GM23338 (cell line): Measurements from ENCODE around the gene LRIG1. TPM values are rescaled to one million over a fixed set of nuclear protein-coding genes. Genes with fewer than 3 reads are reported as not detected.

Source experiments
- ATAC-seq: fragments of 200-7000 bp; cut with Tn5 transposase; 3 replicates; pipeline ENCODE4 v1.9.1; 2020
- DNase-seq: peaks from one replicate; pipeline ENCODE4 v3.0.0-alpha.2; 2015; ENCODE audit warnings: low spot score
- H2AFZ ChIP-seq: fragments of 200-600 bp; sonication (generic); 2 replicates; pipeline ENCODE4 v1.8.0; 2016; ENCODE audit warnings: antibody characterized with exemption, mild to moderate bottlenecking, moderate library complexity
- H3F3A ChIP-seq: fragments of 200-600 bp; sonication (generic); replicated peaks from 2 replicates; pipeline ENCODE4 v1.8.0; 2017; ENCODE audit warnings: antibody characterized with exemption, mixed run types, low read depth
- H3K27ac ChIP-seq: fragments of 200-600 bp; sonication (generic); 2 replicates; pipeline ENCODE4 v1.6.1; 2016; ENCODE audit warnings: low read depth
- H3K27me3 ChIP-seq: fragments of 200-600 bp; sonication (generic); 2 replicates; pipeline ENCODE4 v1.8.0; 2016; ENCODE audit warnings: mild to moderate bottlenecking, mixed run types, moderate library complexity; ENCODE audit not compliant: insufficient read depth
- H3K36me3 ChIP-seq: fragments of 200-600 bp; sonication (generic); 2 replicates; pipeline ENCODE4 v1.8.0; 2016; ENCODE audit warnings: mild to moderate bottlenecking; ENCODE audit not compliant: insufficient read depth
- H3K4me1 ChIP-seq: fragments of 200-600 bp; sonication (generic); 2 replicates; pipeline ENCODE4 v1.8.0; 2016; ENCODE audit warnings: mild to moderate bottlenecking, moderate library complexity; ENCODE audit not compliant: insufficient read depth
- H3K4me2 ChIP-seq: fragments of 200-600 bp; sonication (generic); 2 replicates; pipeline ENCODE4 v1.7.1; 2017; ENCODE audit warnings: mixed run types
- H3K4me3 ChIP-seq: fragments of 200-600 bp; sonication (generic); 2 replicates; pipeline ENCODE4 v1.6.1; 2016; ENCODE audit warnings: mixed run types
- H3K79me2 ChIP-seq: fragments of 200-600 bp; sonication (generic); replicated peaks from 2 replicates; pipeline ENCODE4 v1.8.0; 2017; ENCODE audit warnings: mild to moderate bottlenecking; ENCODE audit not compliant: insufficient read depth
- H3K9me2 ChIP-seq: fragments of 200-600 bp; sonication (generic); 2 replicates; pipeline ENCODE4 v1.8.0; 2017; ENCODE audit not compliant: insufficient read depth
- H4K20me1 ChIP-seq: fragments of 200-600 bp; sonication (generic); replicated peaks from 2 replicates; pipeline ENCODE4 v1.8.0; 2017; ENCODE audit warnings: mild to moderate bottlenecking; ENCODE audit not compliant: insufficient read depth
- H3K27ac Mint-ChIP-seq: 2 replicates; pipeline ENCODE4 v1.8.0; 2020; ENCODE audit warnings: inconsistent platforms, mild to moderate bottlenecking, moderate library complexity, mixed read lengths
- H3K27me3 Mint-ChIP-seq: 3 replicates; pipeline ENCODE4 v1.8.0; 2022; ENCODE audit warnings: low read depth, mild to moderate bottlenecking, moderate library complexity, mixed read lengths, inconsistent platforms; ENCODE audit not compliant: insufficient read depth, poor library complexity
- H3K36me3 Mint-ChIP-seq: 3 replicates; pipeline ENCODE4 v1.8.0; 2021; ENCODE audit warnings: low read depth, mild to moderate bottlenecking, inconsistent platforms, moderate library complexity, mixed read lengths
- H3K4me1 Mint-ChIP-seq: 3 replicates; pipeline ENCODE4 v1.8.0; 2020; ENCODE audit warnings: mild to moderate bottlenecking, inconsistent platforms, mixed read lengths
- H3K4me3 Mint-ChIP-seq: 3 replicates; pipeline ENCODE4 v1.8.0; 2021; ENCODE audit warnings: moderate library complexity, mild to moderate bottlenecking, inconsistent platforms, mixed read lengths
- H3K9me3 Mint-ChIP-seq: 3 replicates; pipeline ENCODE4 v1.8.0; 2020; ENCODE audit warnings: moderate library complexity, mild to moderate bottlenecking, inconsistent platforms, mixed read lengths
- CREB1 ChIP-seq: fragments of 250-450 bp; sonication (Bioruptor Pico); IDR thresholded peaks from 2 replicates; pipeline ENCODE4 v1.5.0; 2020; ENCODE audit warnings: low read depth, mild to moderate bottlenecking, moderate library complexity
- CTCF ChIP-seq, 2 experiments: fragments of 200-600 bp in 1 of 2; sonication (generic) in 1 of 2; conservative IDR thresholded peaks; 2 replicates each; pipeline versions ENCODE4 v1.5.1 to v1.6.1; 2016 to 2017; ENCODE audit warnings: antibody characterized with exemption in 2 of 2, low read depth in 2 of 2, mild to moderate bottlenecking in 2 of 2, moderate library complexity in 1 of 2
- EZH2phosphoT487 ChIP-seq: fragments of 200-600 bp; sonication (generic); IDR thresholded peaks from one replicate; pipeline ENCODE4 v1.8.1; 2018; ENCODE audit warnings: antibody characterized with exemption; ENCODE audit not compliant: unreplicated experiment
- NANOG ChIP-seq: IDR thresholded peaks from 2 replicates; pipeline ENCODE4 v1.6.1; 2016; ENCODE audit warnings: antibody characterized with exemption, borderline replicate concordance
- ZNF331 ChIP-seq: fragments of 250-450 bp; sonication (Bioruptor Pico); IDR thresholded peaks from 2 replicates; pipeline ENCODE4 v1.5.0; 2020; ENCODE audit warnings: low read depth, mild to moderate bottlenecking, moderate library complexity
- polyA plus RNA-seq: library from polyadenylated mRNA; unstranded; fragments of >200 nt; fragmentation: Nextera tagmentation; extraction: Ambion mirVana; gene quantifications from 2 replicates; pipeline ENCODE4 v1.2.1, GENCODE V29; 2016
- total RNA-seq: library from RNA; depleted of rRNA; stranded (reverse); fragments of >200 nt; shearing (Covaris generic); gene quantifications from 2 replicates; pipeline ENCODE4 v1.2.3, GENCODE V29; 2014
- TF ChIP-seq, protein P1 (sequence below): IDR thresholded peaks from one replicate; pipeline ENCODE4 v1.6.1; 2018; ENCODE audit warnings: antibody characterized with exemption; ENCODE audit not compliant: unreplicated experiment
- TF ChIP-seq, protein P2 (sequence below): IDR thresholded peaks from 2 replicates; pipeline ENCODE4 v1.6.1; 2016; ENCODE audit warnings: antibody characterized with exemption

LRIG1 gene
- total and polyA plus RNA-seq, 2 experiments from 2014 or later: 40.0 to 134 TPM

- TF ChIP-seq, protein P1, sequence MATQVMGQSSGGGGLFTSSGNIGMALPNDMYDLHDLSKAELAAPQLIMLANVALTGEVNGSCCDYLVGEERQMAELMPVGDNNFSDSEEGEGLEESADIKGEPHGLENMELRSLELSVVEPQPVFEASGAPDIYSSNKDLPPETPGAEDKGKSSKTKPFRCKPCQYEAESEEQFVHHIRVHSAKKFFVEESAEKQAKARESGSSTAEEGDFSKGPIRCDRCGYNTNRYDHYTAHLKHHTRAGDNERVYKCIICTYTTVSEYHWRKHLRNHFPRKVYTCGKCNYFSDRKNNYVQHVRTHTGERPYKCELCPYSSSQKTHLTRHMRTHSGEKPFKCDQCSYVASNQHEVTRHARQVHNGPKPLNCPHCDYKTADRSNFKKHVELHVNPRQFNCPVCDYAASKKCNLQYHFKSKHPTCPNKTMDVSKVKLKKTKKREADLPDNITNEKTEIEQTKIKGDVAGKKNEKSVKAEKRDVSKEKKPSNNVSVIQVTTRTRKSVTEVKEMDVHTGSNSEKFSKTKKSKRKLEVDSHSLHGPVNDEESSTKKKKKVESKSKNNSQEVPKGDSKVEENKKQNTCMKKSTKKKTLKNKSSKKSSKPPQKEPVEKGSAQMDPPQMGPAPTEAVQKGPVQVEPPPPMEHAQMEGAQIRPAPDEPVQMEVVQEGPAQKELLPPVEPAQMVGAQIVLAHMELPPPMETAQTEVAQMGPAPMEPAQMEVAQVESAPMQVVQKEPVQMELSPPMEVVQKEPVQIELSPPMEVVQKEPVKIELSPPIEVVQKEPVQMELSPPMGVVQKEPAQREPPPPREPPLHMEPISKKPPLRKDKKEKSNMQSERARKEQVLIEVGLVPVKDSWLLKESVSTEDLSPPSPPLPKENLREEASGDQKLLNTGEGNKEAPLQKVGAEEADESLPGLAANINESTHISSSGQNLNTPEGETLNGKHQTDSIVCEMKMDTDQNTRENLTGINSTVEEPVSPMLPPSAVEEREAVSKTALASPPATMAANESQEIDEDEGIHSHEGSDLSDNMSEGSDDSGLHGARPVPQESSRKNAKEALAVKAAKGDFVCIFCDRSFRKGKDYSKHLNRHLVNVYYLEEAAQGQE: no peak
- no peak for TF ChIP-seq EZH2phosphoT487
- TF ChIP-seq NANOG: no peak
- TF ChIP-seq, protein P2, sequence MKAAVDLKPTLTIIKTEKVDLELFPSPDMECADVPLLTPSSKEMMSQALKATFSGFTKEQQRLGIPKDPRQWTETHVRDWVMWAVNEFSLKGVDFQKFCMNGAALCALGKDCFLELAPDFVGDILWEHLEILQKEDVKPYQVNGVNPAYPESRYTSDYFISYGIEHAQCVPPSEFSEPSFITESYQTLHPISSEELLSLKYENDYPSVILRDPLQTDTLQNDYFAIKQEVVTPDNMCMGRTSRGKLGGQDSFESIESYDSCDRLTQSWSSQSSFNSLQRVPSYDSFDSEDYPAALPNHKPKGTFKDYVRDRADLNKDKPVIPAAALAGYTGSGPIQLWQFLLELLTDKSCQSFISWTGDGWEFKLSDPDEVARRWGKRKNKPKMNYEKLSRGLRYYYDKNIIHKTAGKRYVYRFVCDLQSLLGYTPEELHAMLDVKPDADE: no peak
- TF ChIP-seq CTCF (conservative IDR thresholded peaks at IDR 0.05; ENCODE audit: low read depth in 2 of 2): no peak
Observed at GRCh38 chr3:66544619-66545429, 44.0 kb upstream of the LRIG1 start (continued).

DNA sequence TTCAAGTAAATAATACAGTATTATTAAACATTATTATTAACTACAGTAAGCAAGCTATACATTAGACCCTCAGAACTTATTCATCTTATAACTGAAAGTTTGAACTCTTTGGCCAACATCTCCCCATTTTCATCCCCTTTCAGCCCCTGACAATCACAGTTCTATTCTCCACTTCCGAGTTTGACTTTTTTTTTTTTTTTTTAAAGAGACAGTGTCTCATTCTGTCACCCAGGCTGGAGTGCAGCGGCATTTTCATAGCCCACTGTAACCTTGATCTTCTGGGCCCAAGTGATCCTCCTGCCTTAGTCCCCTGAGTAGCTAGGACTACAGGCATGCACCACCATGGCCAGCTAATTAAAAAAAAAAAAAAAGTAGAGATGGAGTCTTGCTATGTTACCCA, 41.3 kb upstream of the LRIG1 start:
- no peak for TF ChIP-seq NANOG
- no peak for TF ChIP-seq CTCF (conservative IDR thresholded peaks at IDR 0.05; ENCODE audit: low read depth in 2 of 2)
- no peak for TF ChIP-seq CREB1 (CRISPR knock-in tag)
- no peak for TF ChIP-seq ZNF331 (CRISPR knock-in tag)
- TF ChIP-seq, protein P1: no peak
- Mint-ChIP-seq H3K36me3 (0 out of 3 replicates have a peak, but pooled peaks cover 8% of the 10 kb centered on the region), H3K27me3 (peaks cover 1% of the 10 kb centered on the region)

More for the DNA sequence above, 41.3 kb upstream of the LRIG1 start:
- no peak overlapping the region for H3K4me3 ChIP-seq
- no peaks in the 10 kb centered on the region for H3K79me2 ChIP-seq
- H4K20me1 ChIP-seq: no peaks in the 10 kb centered on the region
- H3K27me3 ChIP-seq: no peaks in the 10 kb centered on the region
- no peak overlapping the region for H3K27ac Mint-ChIP-seq
- H3K4me1 ChIP-seq: peaks cover 9% of the 10 kb centered on the region; the same call in 1 of the 2 replicates
- no peak overlapping the region for H2AFZ ChIP-seq
- no peak overlapping the region for H3K4me2 ChIP-seq
- no peaks in the 10 kb centered on the region for H3K9me2 ChIP-seq
- H3K4me1 Mint-ChIP-seq: peaks cover 14% of the 10 kb centered on the region; the same call in 2 of the 3 replicates
- ATAC-seq (no peak), DNase-seq (no peak)
- peaks cover 11% of the 10 kb centered on the region; the same call in 2 of the 3 replicates for H3K9me3 Mint-ChIP-seq
- H3F3A ChIP-seq: no peaks in the 10 kb centered on the region
- no peak overlapping the region for H3K27ac ChIP-seq
- H3K4me3 Mint-ChIP-seq: no peak overlapping the region
- no peaks in the 10 kb centered on the region for H3K36me3 ChIP-seq
